ENCODE measurements around the gene RAD51B. TPM values are rescaled to one million over a fixed set of nuclear protein-coding genes. Genes with fewer than 3 reads are reported as not detected.

The RAD51B gene
- total RNA-seq, 1 experiment from 2014 or later, result 16.7 TPM

DNA sequence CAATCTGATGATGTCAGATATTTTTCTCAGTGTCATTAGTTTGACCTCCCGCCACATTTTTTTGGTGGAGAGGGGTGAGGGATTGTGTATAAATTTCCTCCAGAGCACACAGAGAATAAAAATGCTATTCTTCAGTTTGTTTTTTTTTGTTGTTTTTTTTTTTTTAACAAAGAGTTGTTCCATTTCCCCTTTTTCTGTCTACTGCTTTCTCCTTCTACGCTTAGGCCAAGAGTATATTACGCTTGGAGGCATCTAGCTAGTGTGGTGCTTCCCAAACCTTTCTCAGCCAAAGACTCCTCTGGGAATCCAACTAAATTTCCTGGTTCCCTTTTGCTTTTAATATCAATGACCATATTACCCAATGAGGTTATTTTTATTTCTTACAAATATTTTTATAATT, 507.7 kb downstream of the RAD51B start:
- Mint-ChIP-seq H3K27ac (no peak overlapping the region), H3K4me3 (no peak overlapping the region), H3K36me3 (ENCODE audit: insufficient read depth in 1 of 3, low read depth in 3 of 3) (no peaks in the 10 kb centered on the region; a peak in 1 of 7 replicates), H3K27me3 (ENCODE audit: low read depth) (no peaks in the 10 kb centered on the region), H3K4me1 (peaks cover 9 to 10% of the 10 kb centered on the region in 2 experiments), H3K9me3 (no peaks in the 10 kb centered on the region)
- Histone ChIP-seq H3K14ac (ENCODE audit: insufficient read depth, low read length) (no peak overlapping the region), H2AFZ (ENCODE audit: low read length) (no peak overlapping the region), H4K91ac (ENCODE audit: insufficient read length, low read depth, low read length) (no peak overlapping the region), H2BK15ac (ENCODE audit: low read depth, low read length) (no peak overlapping the region), H3K18ac (ENCODE audit: insufficient read length, low read depth, low read length) (no peak overlapping the region), H3K9ac (ENCODE audit: extremely low read depth, insufficient read length, low read length) (no peak overlapping the region), H3K27ac (ENCODE audit: insufficient read length, low read depth, low read length) (no peak overlapping the region), H4K8ac (replicated peaks; ENCODE audit: insufficient read length, low read depth, low read length) (no peak overlapping the region), H3K9me3 (ENCODE audit: control insufficient read depth, low read depth, low read length) (no peaks in the 10 kb centered on the region), H3K4ac (ENCODE audit: low read depth, low read length) (no peak overlapping the region), H2BK5ac (ENCODE audit: insufficient read length, low read length) (no peak overlapping the region), H3T11ph (ENCODE audit: low read length) (no peak overlapping the region), H2AK5ac (ENCODE audit: insufficient read length, low read length) (no peak overlapping the region), H3K23me2 (ENCODE audit: insufficient read length, low read depth, low read length, poor library complexity, severe bottlenecking) (no peaks in the 10 kb centered on the region), H3K23ac (ENCODE audit: insufficient read length, low read depth, low read length) (no peak overlapping the region), H3K27me3 (ENCODE audit: insufficient read depth, low read length) (no peaks in the 10 kb centered on the region), H4K20me1 (ENCODE audit: control insufficient read depth, insufficient read depth, insufficient read length) (no peaks in the 10 kb centered on the region), H2BK12ac (ENCODE audit: insufficient read length, low read depth, low read length) (no peak overlapping the region), H2BK120ac (ENCODE audit: low read depth, low read length, poor library complexity, severe bottlenecking) (no peak overlapping the region), H2BK20ac (ENCODE audit: low read depth, low read length, poor library complexity, severe bottlenecking) (no peak overlapping the region), H3K56ac (ENCODE audit: insufficient read length, low read depth, low read length) (no peak overlapping the region), H3K79me2 (ENCODE audit: insufficient read depth, low read length) (no peaks in the 10 kb centered on the region), H4K5ac (ENCODE audit: insufficient read length, low read depth, low read length) (no peak overlapping the region), H3K4me2 (ENCODE audit: insufficient read depth, insufficient read length, low read length) (no peak overlapping the region), H3K4me1 (ENCODE audit: insufficient read depth, low read length) (no peaks in the 10 kb centered on the region), H3K79me1 (ENCODE audit: insufficient read depth, low read depth, low read length, poor library complexity, severe bottlenecking) (no peaks in the 10 kb centered on the region)
- TF ChIP-seq, protein P1, sequence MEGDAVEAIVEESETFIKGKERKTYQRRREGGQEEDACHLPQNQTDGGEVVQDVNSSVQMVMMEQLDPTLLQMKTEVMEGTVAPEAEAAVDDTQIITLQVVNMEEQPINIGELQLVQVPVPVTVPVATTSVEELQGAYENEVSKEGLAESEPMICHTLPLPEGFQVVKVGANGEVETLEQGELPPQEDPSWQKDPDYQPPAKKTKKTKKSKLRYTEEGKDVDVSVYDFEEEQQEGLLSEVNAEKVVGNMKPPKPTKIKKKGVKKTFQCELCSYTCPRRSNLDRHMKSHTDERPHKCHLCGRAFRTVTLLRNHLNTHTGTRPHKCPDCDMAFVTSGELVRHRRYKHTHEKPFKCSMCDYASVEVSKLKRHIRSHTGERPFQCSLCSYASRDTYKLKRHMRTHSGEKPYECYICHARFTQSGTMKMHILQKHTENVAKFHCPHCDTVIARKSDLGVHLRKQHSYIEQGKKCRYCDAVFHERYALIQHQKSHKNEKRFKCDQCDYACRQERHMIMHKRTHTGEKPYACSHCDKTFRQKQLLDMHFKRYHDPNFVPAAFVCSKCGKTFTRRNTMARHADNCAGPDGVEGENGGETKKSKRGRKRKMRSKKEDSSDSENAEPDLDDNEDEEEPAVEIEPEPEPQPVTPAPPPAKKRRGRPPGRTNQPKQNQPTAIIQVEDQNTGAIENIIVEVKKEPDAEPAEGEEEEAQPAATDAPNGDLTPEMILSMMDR (conservative IDR thresholded peaks at IDR 0.05), result no peak
- DNase-seq, result no peak
- WGBS (ENCODE audit: extremely low coverage, insufficient read length, low lambda C conversion rate), result no CpG with 5 or more reads among the region's 3 CpGs
